Kidney (tissue), 14 donors: Measurements from ENCODE around the gene ISYNA1. TPM values are rescaled to one million over a fixed set of nuclear protein-coding genes. Genes with fewer than 3 reads are reported as not detected.

Experiments
- DNase-seq, 5 donors: peaks; one replicate each; pipeline ENCODE4 v3.0.0-alpha.2; 2013 to 2020
- FAIRE-seq: peaks from 2 replicates; lab custom pipeline; 2012; peaks lifted over from hg19 to GRCh38; lab: Jason Lieb, UNC
- H3K27ac ChIP-seq, 2 donors: one replicate each; pipeline ENCODE4 v1.7.0; 2013; ENCODE audit warnings: low read depth in 2 of 2, low read length in 2 of 2, inconsistent platforms in 1 of 2
- H3K27me3 ChIP-seq: one replicate; pipeline ENCODE4 v1.7.1; 2013; ENCODE audit warnings: low read length, inconsistent platforms; ENCODE audit not compliant: control insufficient read depth, insufficient read depth
- H3K36me3 ChIP-seq, 3 donors: one replicate each; pipeline versions ENCODE4 v1.7.0 to v1.7.1; 2013; ENCODE audit warnings: low read length in 3 of 3, control low read depth in 1 of 3, inconsistent platforms in 1 of 3; ENCODE audit not compliant: insufficient read depth in 3 of 3, control insufficient read depth in 2 of 3
- H3K4me1 ChIP-seq, 3 donors: one replicate each; pipeline versions ENCODE4 v1.7.0 to v1.7.1; 2013; ENCODE audit warnings: low read length in 3 of 3, inconsistent platforms in 1 of 3, low read depth in 1 of 3; ENCODE audit not compliant: control insufficient read depth in 2 of 3, insufficient read depth in 2 of 3
- H3K4me3 ChIP-seq, 3 donors: one replicate each; pipeline versions ENCODE4 v1.7.0 to v1.8.1; 2013; ENCODE audit warnings: low read length in 3 of 3, control low read depth in 1 of 3, inconsistent platforms in 1 of 3
- H3K9ac ChIP-seq, 3 donors: one replicate each; pipeline versions ENCODE4 v1.7.0 to v1.7.1; 2013; ENCODE audit warnings: low read length in 3 of 3, control low read depth in 1 of 3, inconsistent platforms in 1 of 3
- H3K9me3 ChIP-seq, 3 donors: one replicate each; pipeline versions ENCODE4 v1.7.0 to v1.7.1; 2013; ENCODE audit warnings: low read length in 3 of 3, control low read depth in 1 of 3, inconsistent platforms in 1 of 3; ENCODE audit not compliant: control insufficient read depth in 2 of 3, insufficient read depth in 1 of 3
- intact Hi-C: fragments of 100-400 bp; cut with DNase I; formaldehyde crosslinking; loops from one replicate; pipeline ENCODE4 v1.11.1; 2022
- polyA plus RNA-seq: library from polyadenylated mRNA; stranded (reverse); fragments of 350-450 nt; fragmentation: Illumina TruSeq; extraction: RNeasy Lipid Tissue Mini Kit (QIAGEN cat#74804); gene quantifications from one replicate; pipeline ENCODE4 v1.2.3, GENCODE V29; 2014; ENCODE audit warnings: low read depth, low replicate concordance; ENCODE audit not compliant: insufficient read depth
- total RNA-seq: library from RNA; stranded (reverse); fragmentation: NEBNext Ultra II Directional; extraction: Animal tissue kit (Norgen Biotek cat#: 25700); gene quantifications from one replicate; pipeline ENCODE4 v1.2.1, GENCODE V29; 2021
- TF ChIP-seq, protein P1 (sequence below): IDR thresholded peaks from 3 replicates; pipeline ENCODE4 v1.5.1; 2012; ENCODE audit warnings: mild to moderate bottlenecking, moderate library complexity, borderline replicate concordance; ENCODE audit not compliant: insufficient read depth; ENCODE audit errors: extremely low read depth
- donor health status: control.
- donor health status: control.
- donor health status: control.
- donor health status: control.
- donor health status: control.
- donor health status: DM: yes; HTN: yes; CAD: no.
- donor health status: Normal renal cell carcinoma (clear cell type).

Gene ISYNA1
- total and polyA plus RNA-seq, 2 donors from 2014 or later = 68.6 to 101 TPM

GRCh38 chr19:18416778-18417249 lies 21.1 kb downstream of the ISYNA1 start:
- TF ChIP-seq, protein P1, sequence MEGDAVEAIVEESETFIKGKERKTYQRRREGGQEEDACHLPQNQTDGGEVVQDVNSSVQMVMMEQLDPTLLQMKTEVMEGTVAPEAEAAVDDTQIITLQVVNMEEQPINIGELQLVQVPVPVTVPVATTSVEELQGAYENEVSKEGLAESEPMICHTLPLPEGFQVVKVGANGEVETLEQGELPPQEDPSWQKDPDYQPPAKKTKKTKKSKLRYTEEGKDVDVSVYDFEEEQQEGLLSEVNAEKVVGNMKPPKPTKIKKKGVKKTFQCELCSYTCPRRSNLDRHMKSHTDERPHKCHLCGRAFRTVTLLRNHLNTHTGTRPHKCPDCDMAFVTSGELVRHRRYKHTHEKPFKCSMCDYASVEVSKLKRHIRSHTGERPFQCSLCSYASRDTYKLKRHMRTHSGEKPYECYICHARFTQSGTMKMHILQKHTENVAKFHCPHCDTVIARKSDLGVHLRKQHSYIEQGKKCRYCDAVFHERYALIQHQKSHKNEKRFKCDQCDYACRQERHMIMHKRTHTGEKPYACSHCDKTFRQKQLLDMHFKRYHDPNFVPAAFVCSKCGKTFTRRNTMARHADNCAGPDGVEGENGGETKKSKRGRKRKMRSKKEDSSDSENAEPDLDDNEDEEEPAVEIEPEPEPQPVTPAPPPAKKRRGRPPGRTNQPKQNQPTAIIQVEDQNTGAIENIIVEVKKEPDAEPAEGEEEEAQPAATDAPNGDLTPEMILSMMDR = no peak
- FAIRE-seq = no peak
- Histone ChIP-seq H3K27me3 (no peaks in the 10 kb centered on the region), H3K9ac (peak overlapping the region in 2 of 3 donors; percentile 26 to 69), H3K27ac (peak overlapping the region; percentile 82 to 95), H3K36me3 (no peaks in the 10 kb centered on the region), H3K9me3 (no peaks in the 10 kb centered on the region), H3K4me3 (peak overlapping the region in 2 of 3 donors; percentile 39 to 52), H3K4me1 (peaks cover 3 to 39% (median 11%) of the 10 kb centered on the region in 3 donors)
- intact Hi-C loops = no loop called here
- DNase-seq = peak; percentile 96 to 98 (median 97)

- H3K9me3 ChIP-seq = no peaks in the 10 kb centered on the region
- intact Hi-C loops = no loop called here
- TF ChIP-seq, protein P1 = no peak
- DNase-seq (peak; percentile 86 to 96 (median 93)), FAIRE-seq (no peak)
- no peaks in the 10 kb centered on the region for H3K27me3 ChIP-seq
- H3K4me3 ChIP-seq = peak overlapping the region in 2 of 3 donors; percentile 25 to 30
- H3K27ac ChIP-seq = peak overlapping the region; percentile 82 to 95
- no peaks in the 10 kb centered on the region for H3K36me3 ChIP-seq
- H3K4me1 ChIP-seq = peaks cover 3 to 33% (median 11%) of the 10 kb centered on the region in 3 donors
- peak overlapping the region in 1 of 3 donors; percentile 40 for H3K9ac ChIP-seq
Measured at GRCh38 chr19:18415178-18415867, 22.6 kb downstream of the ISYNA1 start.

DNA sequence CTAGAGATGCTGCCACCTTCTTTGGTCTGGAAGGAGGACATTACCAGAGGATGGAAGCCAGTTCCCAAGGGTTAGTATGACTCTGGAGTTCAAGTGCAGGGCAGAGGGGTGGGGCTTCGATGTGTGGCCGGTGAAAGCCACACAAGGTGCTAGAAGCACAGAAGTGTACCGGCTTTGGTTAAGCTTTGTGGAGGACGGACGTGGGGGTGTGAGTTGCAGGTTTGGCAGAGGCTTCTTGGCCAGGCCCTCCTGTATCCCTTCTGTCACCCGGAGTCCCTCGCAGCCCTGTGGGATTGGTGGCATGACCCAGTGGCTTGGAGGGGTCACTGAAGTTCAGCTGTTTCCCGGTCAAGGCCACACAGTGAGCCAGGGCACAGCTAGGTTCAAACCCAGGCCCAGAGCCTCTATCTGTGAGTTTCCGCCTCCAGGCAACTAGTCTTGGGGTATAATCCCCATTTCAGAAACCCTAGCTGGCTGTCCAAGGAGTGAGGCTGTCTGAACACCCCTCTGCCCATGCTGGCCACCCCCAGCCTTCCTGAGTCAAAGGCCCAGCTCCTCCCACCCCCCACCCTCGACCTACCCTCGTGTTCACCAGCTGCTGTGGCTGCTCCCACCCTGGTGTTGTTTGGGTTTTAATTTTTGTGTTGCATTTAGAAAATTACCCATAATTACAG lies 23.3 kb downstream of the ISYNA1 start:
- intact Hi-C loops = no loop called here
- peak overlapping the region in 1 of 3 donors; percentile 3 for H3K9ac ChIP-seq

More for the DNA sequence above, 23.3 kb downstream of the ISYNA1 start:
- H3K4me3 ChIP-seq = peak overlapping the region in 2 of 3 donors; percentile 20 to 25
- H3K27me3 ChIP-seq = no peaks in the 10 kb centered on the region
- no peaks in the 10 kb centered on the region for H3K9me3 ChIP-seq
- TF ChIP-seq, protein P1 = no peak
- H3K27ac ChIP-seq = peak overlapping the region; percentile 82 to 95
- H3K36me3 ChIP-seq = no peaks in the 10 kb centered on the region
- peaks cover 3 to 33% (median 11%) of the 10 kb centered on the region in 3 donors for H3K4me1 ChIP-seq
- peak in 4 of 5 donors; percentile 60 to 83 (median 78) for DNase-seq
- no peak for FAIRE-seq
